ENCODE data around the gene SLC6A7.

GRCh38 chr5:150175536-150175935 is 14.3 kb upstream of the SLC6A7 start:
- TF ChIP-seq CTCF (IDR thresholded peaks at IDR 0.05) = peak; percentile 60
- TF ChIP-seq FOXM1 (IDR thresholded peaks at IDR 0.05; ENCODE audit: low read depth) = no peak
- TF ChIP-seq EP300 (IDR thresholded peaks at IDR 0.05; ENCODE audit: borderline replicate concordance in 1 of 2, low read depth in 1 of 2, low read length in 1 of 2) = no peak
- no peak for TF ChIP-seq GABPA (IDR thresholded peaks at IDR 0.05; ENCODE audit: low read depth)
- TF ChIP-seq TAF1 (IDR thresholded peaks at IDR 0.05; ENCODE audit: borderline replicate concordance, low read depth, low read length) = no peak
